Measurements from ENCODE around the gene ZCCHC14.
"Not testable (repeated sequence)": the region's sequence is repeated elsewhere in the genome, so short reads cannot be mapped to it uniquely, and the experiment has no call there.

The ZCCHC14 gene

GRCh38 chr16:87374313-87374712 lies 118.5 kb downstream of the ZCCHC14 start:
- H3K4me3 Mint-ChIP-seq: no peak overlapping the region
- no peak overlapping the region for H3K27ac Mint-ChIP-seq
- peaks cover 49% of the 10 kb centered on the region for H3K4me1 Mint-ChIP-seq
- H3K9me3 Mint-ChIP-seq: no peaks in the 10 kb centered on the region
- H3K27me3 Mint-ChIP-seq: no peaks in the 10 kb centered on the region
- H3K36me3 Mint-ChIP-seq: peaks cover 10% of the 10 kb centered on the region

- H3K27ac Mint-ChIP-seq: no peak overlapping the region
- H3K36me3 Mint-ChIP-seq: peaks cover 7% of the 10 kb centered on the region
- peaks cover 66% of the 10 kb centered on the region for H3K4me1 Mint-ChIP-seq
- no peaks in the 10 kb centered on the region for H3K9me3 Mint-ChIP-seq
- no peaks in the 10 kb centered on the region for H3K27me3 Mint-ChIP-seq
- no peak overlapping the region for H3K4me3 Mint-ChIP-seq
Measured at GRCh38 chr16:87372305-87372704, 120.5 kb downstream of the ZCCHC14 start.

- no peak overlapping the region for H3K4me3 Mint-ChIP-seq
- no peak overlapping the region for H3K27ac Mint-ChIP-seq
- no peaks in the 10 kb centered on the region for H3K27me3 Mint-ChIP-seq
- no peaks in the 10 kb centered on the region for H3K9me3 Mint-ChIP-seq
- peaks cover 6% of the 10 kb centered on the region for H3K36me3 Mint-ChIP-seq
- H3K4me1 Mint-ChIP-seq: peaks cover 62% of the 10 kb centered on the region
Measured at GRCh38 chr16:87371261-87371866, 121.5 kb downstream of the ZCCHC14 start.

GRCh38 chr16:87369796-87370719 lies 122.8 kb downstream of the ZCCHC14 start:
- Mint-ChIP-seq H3K9me3 (no peaks in the 10 kb centered on the region), H3K36me3 (peaks cover 4% of the 10 kb centered on the region), H3K4me1 (peaks cover 62% of the 10 kb centered on the region), H3K27ac (no peak overlapping the region), H3K4me3 (no peak overlapping the region), H3K27me3 (no peaks in the 10 kb centered on the region)

- no peaks in the 10 kb centered on the region for H3K9me3 Mint-ChIP-seq
- peaks cover 4% of the 10 kb centered on the region for H3K36me3 Mint-ChIP-seq
- H3K27ac Mint-ChIP-seq: no peak overlapping the region
- peaks cover 65% of the 10 kb centered on the region for H3K4me1 Mint-ChIP-seq
- no peaks in the 10 kb centered on the region for H3K27me3 Mint-ChIP-seq
- H3K4me3 Mint-ChIP-seq: no peak overlapping the region
Measured at GRCh38 chr16:87369117-87369765, 123.6 kb downstream of the ZCCHC14 start.

GRCh38 chr16:87368029-87368770 lies 124.6 kb downstream of the ZCCHC14 start:
- Mint-ChIP-seq H3K27me3 (no peaks in the 10 kb centered on the region), H3K36me3 (peaks cover 4% of the 10 kb centered on the region), H3K27ac (no peak overlapping the region), H3K4me3 (no peak overlapping the region), H3K9me3 (no peaks in the 10 kb centered on the region), H3K4me1 (peaks cover 59% of the 10 kb centered on the region)

- Mint-ChIP-seq H3K27me3 (no peaks in the 10 kb centered on the region), H3K36me3 (peaks cover 4% of the 10 kb centered on the region), H3K4me3 (no peak overlapping the region), H3K4me1 (peaks cover 59% of the 10 kb centered on the region), H3K27ac (no peak overlapping the region), H3K9me3 (no peaks in the 10 kb centered on the region)
Measured at GRCh38 chr16:87367529-87367928, 125.3 kb downstream of the ZCCHC14 start.

- peaks cover 56% of the 10 kb centered on the region for H3K4me1 Mint-ChIP-seq
- no peaks in the 10 kb centered on the region for H3K9me3 Mint-ChIP-seq
- no peak overlapping the region for H3K27ac Mint-ChIP-seq
- no peak overlapping the region for H3K4me3 Mint-ChIP-seq
- peaks cover 4% of the 10 kb centered on the region for H3K36me3 Mint-ChIP-seq
- H3K27me3 Mint-ChIP-seq: no peaks in the 10 kb centered on the region
Measured at GRCh38 chr16:87366930-87367329, 125.9 kb downstream of the ZCCHC14 start.

- Mint-ChIP-seq H3K36me3 (peaks cover 4% of the 10 kb centered on the region), H3K27ac (no peak overlapping the region), H3K4me1 (peaks cover 50% of the 10 kb centered on the region), H3K27me3 (no peaks in the 10 kb centered on the region), H3K4me3 (no peak overlapping the region), H3K9me3 (no peaks in the 10 kb centered on the region)
Measured at GRCh38 chr16:87366288-87366687, 126.5 kb downstream of the ZCCHC14 start.

GRCh38 chr16:87365021-87365713 lies 127.7 kb downstream of the ZCCHC14 start:
- Mint-ChIP-seq H3K9me3 (no peaks in the 10 kb centered on the region), H3K4me3 (no peak overlapping the region), H3K36me3 (peaks cover 5% of the 10 kb centered on the region), H3K27ac (no peak overlapping the region), H3K27me3 (no peaks in the 10 kb centered on the region), H3K4me1 (peaks cover 45% of the 10 kb centered on the region)

- peaks cover 35% of the 10 kb centered on the region for H3K4me1 Mint-ChIP-seq
- H3K27me3 Mint-ChIP-seq: no peaks in the 10 kb centered on the region
- H3K4me3 Mint-ChIP-seq: no peak overlapping the region
- H3K36me3 Mint-ChIP-seq: peaks cover 10% of the 10 kb centered on the region
- H3K9me3 Mint-ChIP-seq: no peaks in the 10 kb centered on the region
- no peak overlapping the region for H3K27ac Mint-ChIP-seq
Measured at GRCh38 chr16:87363771-87364455, 128.9 kb downstream of the ZCCHC14 start.

- H3K27ac Mint-ChIP-seq, H3K27me3 Mint-ChIP-seq, H3K9me3 Mint-ChIP-seq, H3K4me3 Mint-ChIP-seq: not testable (repeated sequence)
- Mint-ChIP-seq H3K36me3 (peaks cover 10% of the 10 kb centered on the region), H3K4me1 (peaks cover 26% of the 10 kb centered on the region)
Measured at GRCh38 chr16:87362828-87363559, 129.8 kb downstream of the ZCCHC14 start.

- H3K36me3 Mint-ChIP-seq: peaks cover 10% of the 10 kb centered on the region
- H3K27ac Mint-ChIP-seq: no peak overlapping the region
- H3K9me3 Mint-ChIP-seq: no peaks in the 10 kb centered on the region
- H3K27me3 Mint-ChIP-seq: no peaks in the 10 kb centered on the region
- H3K4me1 Mint-ChIP-seq: peaks cover 18% of the 10 kb centered on the region
- no peak overlapping the region for H3K4me3 Mint-ChIP-seq
Measured at GRCh38 chr16:87361916-87362619, 130.8 kb downstream of the ZCCHC14 start.

Measured in activated naive CD4-positive, alpha-beta T cell treated with anti-CD3 and anti-CD28 coated beads, Interleukin-2, amount 50 U/mL, for 24 hours (primary cell).